Stimulated activated naive CD8-positive, alpha-beta T cell treated with anti-CD3 and anti-CD28 coated beads, Interleukin-15, Interleukin-2, amounts not matched to agents 100 U/mL and 50 U/mL, for 24 hours (primary cell): Measurements from ENCODE around the gene VSIR.

Experiments
- ATAC-seq: fragments of 150-1000 bp; cut with Tn5 transposase; one replicate; pipeline ENCODE4 v1.10.0; 2021
- DNase-seq: peaks from one replicate; pipeline ENCODE4 v3.0.0; 2021

VSIR gene

DNA sequence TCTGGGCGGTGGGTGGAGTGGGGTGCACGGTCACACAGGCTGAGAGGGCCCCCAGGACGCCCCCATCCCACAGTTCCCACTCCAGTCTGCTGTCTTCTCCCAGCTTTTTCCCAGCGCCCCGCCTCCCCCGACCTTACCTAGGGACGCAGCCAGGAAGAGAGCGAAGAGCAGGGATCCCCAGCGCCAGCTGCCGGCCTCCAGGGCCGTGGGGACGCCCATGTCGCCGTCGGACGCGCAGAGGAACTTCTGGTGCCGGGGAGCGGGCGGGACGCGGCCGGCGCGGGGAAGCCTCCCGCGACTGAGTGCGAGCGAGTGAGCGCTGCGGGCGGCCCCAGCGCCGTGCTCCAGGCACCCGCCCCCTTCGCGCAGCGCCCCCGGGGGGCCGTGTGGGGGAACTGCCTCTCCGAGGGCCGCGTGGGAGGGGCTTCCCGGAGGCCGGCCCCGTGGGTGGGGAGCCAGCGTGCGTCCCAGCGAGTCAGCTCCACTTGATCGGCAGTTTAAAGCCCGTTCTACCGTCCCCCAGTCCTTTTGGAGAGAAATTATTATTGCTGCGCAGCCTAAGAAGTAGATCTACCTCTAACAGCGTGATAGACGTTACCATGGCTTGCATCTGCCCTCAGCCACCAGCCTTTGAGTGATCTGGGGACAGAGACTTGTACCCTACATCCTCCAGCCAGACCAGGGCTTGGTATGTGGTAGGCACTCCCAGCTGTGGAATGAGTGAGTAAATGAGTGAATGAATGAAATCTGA is at the start of gene VSIR:
TSS of gene VSIR (minus strand) at position 300 of the 751 bp plus-strand sequence. CDS start at position 219, 81 bp downstream.
- ATAC-seq = peak; percentile 62
- peak; percentile 97 for DNase-seq

DNA sequence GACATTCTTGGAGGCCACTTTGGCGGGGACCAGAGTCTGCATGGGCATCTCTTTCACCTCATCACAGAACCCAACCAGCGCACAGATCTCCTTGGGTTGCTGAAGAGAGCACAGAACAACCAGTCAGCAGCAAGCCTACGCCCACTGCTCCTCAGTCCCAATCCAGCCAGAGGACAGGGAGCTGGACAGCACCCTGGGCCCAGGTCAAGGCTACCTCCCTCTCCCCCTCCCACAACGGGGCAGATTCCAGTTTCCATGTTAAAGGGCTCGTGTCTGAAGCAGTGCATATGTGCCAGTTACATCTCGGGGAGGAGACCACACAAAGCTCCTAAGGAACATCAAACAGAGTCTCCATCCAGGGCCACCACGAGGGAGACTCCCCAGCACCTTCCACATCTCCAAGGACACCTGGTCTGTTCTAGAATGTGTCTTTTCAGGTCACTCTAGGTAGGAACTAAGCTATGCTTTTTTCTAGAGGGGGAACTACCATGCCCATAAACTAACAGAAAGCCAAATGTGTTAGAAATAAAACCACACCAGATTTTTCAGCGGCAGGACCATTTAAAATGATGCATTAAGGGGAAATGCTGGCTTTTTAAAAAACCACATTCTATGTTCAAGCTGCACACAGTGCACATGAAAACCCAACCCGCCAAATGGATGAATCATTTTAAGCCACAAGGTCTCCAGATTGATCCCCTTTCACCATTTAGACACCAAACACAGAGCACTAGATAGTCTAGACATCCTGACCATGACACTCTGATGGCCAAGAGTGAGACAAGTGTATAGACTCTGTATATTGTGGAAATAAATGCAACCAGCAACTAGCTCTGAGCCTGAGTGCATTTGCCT is 48.8 kb upstream of the VSIR start:
- DNase-seq (no peak), ATAC-seq (peak; percentile 85)

GRCh38 chr10:71820966-71821365 is 47.6 kb upstream of the VSIR start:
- DNase-seq = no peak
- no peak for ATAC-seq

DNA sequence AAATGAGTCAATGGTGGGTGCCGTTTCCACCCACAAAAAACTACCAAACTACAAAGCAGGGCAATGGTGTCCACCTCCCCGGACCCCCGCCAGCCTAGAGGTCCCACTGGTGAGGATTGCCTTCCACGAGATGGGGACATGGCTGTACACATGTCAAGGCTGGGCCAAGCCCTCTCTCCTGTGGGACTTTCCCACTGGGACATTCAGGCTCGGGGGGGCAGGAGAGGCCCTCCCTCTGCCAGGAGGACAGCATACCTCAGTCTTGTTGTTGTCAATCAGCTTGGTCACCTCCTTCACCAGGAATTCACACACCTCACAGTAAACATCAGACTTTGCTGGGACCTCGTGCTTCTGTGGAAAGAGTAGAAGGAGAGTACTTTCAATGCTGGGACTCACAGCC is 46.7 kb upstream of the VSIR start:
- DNase-seq (no peak), ATAC-seq (no peak)

DNA sequence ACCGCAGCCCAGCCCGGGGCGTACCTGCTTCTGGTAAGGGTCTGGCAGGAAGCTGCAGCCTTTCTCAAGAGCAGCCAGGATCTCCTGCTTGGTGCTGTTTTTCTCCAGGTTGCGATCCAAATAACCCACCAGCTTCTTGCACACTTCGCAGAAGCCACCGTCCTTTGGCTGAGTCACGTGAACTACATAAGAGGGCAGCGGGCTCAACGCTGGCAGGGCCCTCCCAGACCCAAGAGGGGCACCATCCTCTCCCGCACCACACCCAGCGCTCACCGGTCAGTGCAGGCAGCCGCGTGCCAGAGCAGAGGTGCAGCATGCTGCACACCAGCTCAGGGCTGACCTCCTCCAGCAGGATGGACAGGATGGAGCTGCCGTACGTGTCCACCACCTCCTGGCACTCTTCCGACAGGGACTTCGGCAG is 46.1 kb upstream of the VSIR start:
- ATAC-seq = no peak

DNA sequence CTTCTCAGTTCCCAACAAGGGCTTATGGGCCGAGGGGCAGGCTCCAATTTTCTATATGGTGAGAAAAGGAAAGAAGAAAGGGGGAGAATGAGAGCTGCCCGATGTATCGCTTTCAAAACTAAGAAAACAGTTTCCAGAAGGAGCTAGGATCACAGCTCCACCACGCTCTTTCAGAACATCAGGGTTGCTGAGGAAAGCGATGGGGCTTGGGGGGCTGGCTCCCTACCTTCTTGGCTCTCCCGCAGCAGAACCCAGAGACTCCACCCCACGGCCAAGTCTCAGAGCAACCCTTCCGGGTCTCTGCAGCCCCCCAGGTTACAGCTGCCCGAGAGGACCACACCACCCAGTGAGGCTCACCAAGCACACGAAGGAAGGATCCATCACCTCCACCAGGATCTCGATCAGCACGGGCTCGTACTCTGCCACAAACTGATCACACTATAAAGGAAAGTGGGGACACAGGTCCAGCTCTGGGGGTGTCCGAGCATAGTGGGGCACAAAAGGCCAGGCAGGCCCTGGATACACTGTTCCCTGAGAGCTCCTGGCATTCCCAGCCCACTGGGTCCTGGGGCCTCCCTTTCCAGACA is 45.4 kb upstream of the VSIR start:
- ATAC-seq (no peak), DNase-seq (no peak)

More for the DNA sequence above, 46.1 kb upstream of the VSIR start:
- no peak for DNase-seq

DNA sequence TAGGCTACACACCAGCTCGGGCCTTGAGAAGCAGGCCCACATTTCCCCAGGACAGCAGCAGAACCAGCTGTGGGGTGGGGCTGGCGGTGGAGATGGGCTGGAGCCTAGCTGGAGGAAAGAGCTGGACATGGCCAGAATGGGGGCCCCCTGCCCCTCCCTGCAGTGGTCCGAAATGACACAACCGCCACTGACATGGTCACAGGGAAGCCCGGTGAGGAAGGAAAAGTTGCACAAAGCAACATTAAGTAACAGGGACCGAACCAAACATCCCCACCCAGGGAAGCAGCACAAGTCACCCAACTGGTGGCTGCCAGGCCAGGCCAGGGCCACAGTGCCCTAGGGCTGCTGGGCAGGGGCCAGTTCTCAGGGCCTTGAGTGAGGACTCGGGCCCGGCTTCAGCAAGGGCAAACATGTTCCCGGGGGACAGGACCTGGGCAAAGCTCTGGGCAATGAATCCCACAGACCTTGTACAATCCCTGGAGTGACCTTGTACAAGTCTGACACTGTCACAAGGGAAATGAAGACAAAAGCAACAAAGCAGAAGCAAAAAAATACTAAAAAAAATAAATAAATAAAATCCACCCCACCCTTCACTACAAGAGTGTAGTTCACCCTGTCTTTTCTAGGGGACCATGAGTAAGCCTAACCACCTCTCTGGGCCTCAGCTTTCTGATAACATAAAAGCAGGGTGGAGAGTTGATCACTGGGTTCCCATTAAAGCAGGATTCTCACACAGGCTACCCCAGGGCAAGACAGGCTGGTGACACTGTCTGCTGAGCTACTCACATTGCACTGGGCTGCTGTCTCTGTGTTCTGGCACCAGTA is 44.7 kb upstream of the VSIR start:
- ATAC-seq (no peak), DNase-seq (no peak)

- ATAC-seq (no peak), DNase-seq (no peak)
Measured at GRCh38 chr10:71816936-71817618, 43.8 kb upstream of the VSIR start.

DNA sequence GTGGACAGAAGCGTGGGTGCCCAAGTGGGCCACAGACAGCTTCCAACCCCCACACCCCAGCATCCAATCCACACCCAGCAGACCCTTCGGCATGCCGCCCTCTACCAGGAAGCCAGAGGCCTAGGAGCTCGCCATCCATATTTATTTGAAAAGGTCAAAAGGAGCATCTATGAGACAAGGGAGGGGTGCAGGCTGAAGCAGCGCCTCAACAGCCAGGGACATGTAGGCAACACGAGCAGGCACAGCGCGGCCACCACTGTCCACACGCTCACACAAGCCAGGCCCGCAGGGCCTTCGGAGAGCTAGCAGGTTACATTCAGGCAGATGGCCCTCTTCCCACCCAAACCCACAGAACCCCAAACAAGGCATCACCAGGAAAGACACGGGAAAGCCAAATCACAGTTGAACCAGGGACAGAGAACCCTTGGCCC is 43.1 kb upstream of the VSIR start:
- ATAC-seq (no peak), DNase-seq (no peak)

DNA sequence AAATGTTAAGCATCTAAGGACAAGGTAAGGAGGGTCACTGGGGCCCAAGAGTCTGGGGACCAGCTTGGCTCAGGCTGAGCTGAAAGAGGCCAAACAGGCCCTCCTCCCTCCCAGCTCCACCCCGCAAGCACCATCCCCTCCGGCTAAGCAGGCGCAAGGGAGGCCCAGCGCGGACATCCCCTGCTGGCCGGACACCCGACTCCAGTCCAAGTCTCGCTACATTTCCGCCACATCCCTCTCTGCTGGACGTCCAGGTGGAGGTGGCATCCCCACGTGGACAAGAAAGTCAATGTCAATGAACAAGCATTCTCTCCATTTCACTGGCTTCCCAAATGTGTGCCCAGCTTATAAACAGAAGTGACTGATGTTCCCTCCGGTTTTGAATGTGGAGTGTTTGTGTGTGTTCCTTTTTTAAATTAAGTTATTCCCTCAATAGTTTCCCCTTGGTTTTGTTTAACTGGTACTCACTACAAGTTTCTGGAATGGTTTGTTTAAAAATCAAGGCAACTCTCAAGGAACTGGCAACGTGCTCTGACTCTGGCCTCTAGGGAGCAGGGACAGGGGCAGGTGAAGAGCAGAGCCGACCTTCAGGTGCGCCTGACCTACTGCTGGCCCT is 42.3 kb upstream of the VSIR start:
- DNase-seq = no peak
- no peak for ATAC-seq

GRCh38 chr10:71814922-71815411 is 41.6 kb upstream of the VSIR start:
- no peak for ATAC-seq
- no peak for DNase-seq

GRCh38 chr10:71812913-71813590 is 39.7 kb upstream of the VSIR start:
- ATAC-seq (no peak), DNase-seq (no peak)

GRCh38 chr10:71812016-71812912 is 38.9 kb upstream of the VSIR start:
- ATAC-seq (peak; percentile 84), DNase-seq (peak; percentile 87)

GRCh38 chr10:71811351-71811750 is 38.0 kb upstream of the VSIR start:
- ATAC-seq = no peak
- DNase-seq = no peak

DNA sequence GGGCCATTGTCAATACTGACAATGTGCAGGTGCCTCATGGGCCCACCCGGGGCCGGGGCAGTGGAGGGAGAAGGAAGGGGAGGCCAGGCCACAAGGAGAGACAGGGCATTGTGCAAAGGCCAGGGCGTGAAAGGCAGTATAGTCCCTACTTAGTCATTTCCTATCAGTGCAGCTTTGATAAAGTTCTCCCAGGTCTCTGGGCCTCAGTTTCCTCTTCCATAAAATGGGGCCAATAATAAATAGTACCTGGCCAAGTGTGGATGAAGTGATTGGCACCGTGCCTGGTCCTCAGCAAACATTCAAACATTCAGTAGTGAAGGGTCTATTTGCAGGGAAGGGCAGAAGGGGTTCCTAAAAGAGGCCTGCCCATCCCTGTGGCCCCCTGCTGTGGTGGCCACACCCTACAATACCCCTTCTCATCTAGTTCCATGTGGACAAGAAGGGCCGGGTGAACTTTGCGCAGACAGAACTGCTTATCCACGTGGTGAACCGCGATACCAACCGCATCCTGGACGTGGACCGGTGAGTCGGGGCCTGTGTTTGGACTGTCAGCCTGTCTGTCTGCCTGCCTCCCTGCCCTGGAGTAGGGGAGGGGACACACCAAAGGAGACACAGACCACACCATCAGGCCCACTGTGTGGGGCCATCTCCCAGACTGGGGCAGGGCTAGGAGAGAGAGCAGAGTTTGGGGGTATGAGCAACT is 36.9 kb upstream of the VSIR start:
- no peak for ATAC-seq

GRCh38 chr10:71809628-71810027 is 36.3 kb upstream of the VSIR start:
- ATAC-seq = no peak

More for the DNA sequence above, 36.9 kb upstream of the VSIR start:
- DNase-seq = no peak

DNA sequence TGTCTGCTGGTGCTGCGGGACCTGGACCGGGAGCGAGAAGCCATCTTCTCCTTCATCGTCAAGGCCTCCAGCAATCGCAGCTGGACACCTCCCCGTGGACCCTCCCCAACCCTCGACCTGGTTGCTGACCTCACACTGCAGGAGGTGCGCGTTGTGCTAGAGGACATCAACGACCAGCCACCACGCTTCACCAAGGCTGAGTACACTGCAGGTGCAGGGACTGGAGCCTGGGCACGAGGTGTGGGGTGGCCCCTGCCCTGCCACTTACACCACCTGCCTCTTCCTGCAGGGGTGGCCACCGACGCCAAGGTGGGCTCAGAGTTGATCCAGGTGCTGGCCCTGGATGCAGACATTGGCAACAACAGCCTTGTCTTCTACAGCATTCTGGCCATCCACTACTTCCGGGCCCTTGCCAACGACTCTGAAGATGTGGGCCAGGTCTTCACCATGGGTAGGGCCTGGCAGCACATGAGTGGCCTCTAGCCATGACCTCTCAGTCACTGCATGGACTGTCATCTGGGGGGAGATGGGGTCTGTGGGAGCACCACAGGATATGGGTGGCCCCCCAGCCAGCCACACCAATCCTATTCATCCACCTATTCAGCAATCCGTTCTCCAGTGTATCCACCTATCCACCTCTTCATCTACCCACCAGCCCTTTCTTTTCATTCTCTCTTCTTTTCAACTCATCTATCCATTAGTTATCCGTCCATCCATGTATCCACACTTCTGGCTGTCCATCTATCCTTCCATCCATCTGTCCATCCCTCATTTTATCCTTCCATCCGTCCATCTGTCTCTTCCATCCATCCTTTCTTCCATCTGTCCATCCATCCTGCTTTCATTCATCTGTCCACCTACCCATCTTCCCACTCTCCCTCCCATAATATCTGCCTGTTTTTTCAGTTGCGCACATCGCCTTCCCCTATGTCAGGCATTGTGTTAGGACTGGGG is 34.5 kb upstream of the VSIR start:
- no peak for ATAC-seq
- DNase-seq = no peak

More at GRCh38 chr10:71809628-71810027, 36.3 kb upstream of the VSIR start:
- no peak for DNase-seq
